Right lobe of liver (tissue), 4 donors: ENCODE measurements around the gene CCDC149.

Experiments
- POLR2A ChIP-seq: fragments of 450-650 bp; IDR thresholded peaks from one replicate; pipeline ENCODE4 v1.6.1; 2017; ENCODE audit warnings: antibody characterized with exemption, mild to moderate bottlenecking
- TF ChIP-seq, protein P1 (sequence below), 4 donors: fragments of 200-600 bp in 3 of 4; fragments of 450-650 bp in 1 of 4; IDR thresholded peaks; one replicate each; pipeline versions ENCODE4 v1.5.1 to v1.8.0; 2016 to 2022; ENCODE audit warnings: antibody characterized with exemption in 4 of 4, mild to moderate bottlenecking in 2 of 4
- donor health status: DM: no; HTN: no; CAD: no.
- donor health status: DM: no; HTN: no; CAD: no.
- donor health status: DM: no; HTN: yes; CAD: no.

DNA sequence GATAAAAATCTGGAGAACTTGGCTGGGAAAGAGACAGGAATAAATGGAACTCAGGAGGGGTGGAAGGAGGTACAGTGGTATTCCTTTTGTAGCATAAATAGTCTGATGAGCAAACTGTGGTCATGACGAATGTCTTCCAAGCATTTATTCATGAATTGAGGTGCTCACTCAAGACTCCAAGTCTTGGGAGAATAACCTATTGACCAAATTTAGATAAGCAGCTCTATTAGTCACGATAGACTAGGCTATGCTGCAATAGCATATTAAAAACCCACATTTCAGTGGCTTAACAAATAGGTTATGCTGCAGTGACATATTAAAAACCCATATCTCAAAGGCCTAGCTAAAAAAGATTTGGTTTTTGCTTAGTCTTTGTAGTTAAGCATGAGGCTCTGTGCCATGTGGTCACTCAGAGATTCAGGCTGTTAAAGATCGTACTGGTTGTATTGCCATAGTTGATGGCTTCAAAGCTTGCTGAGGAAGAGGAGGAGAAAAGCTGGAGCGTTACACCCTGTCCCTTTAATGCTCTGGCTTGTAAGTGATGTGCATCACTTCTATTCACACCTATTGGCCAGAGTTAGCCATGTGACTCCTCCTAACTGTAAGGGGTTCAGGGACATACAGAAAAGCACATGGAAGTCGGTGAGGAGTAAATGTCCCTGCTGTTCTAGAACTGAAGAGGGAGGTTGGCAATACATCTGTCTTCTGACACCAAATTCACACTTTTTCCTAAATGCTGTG, 24.5 kb upstream of the CCDC149 start:
- TF ChIP-seq, protein P1, sequence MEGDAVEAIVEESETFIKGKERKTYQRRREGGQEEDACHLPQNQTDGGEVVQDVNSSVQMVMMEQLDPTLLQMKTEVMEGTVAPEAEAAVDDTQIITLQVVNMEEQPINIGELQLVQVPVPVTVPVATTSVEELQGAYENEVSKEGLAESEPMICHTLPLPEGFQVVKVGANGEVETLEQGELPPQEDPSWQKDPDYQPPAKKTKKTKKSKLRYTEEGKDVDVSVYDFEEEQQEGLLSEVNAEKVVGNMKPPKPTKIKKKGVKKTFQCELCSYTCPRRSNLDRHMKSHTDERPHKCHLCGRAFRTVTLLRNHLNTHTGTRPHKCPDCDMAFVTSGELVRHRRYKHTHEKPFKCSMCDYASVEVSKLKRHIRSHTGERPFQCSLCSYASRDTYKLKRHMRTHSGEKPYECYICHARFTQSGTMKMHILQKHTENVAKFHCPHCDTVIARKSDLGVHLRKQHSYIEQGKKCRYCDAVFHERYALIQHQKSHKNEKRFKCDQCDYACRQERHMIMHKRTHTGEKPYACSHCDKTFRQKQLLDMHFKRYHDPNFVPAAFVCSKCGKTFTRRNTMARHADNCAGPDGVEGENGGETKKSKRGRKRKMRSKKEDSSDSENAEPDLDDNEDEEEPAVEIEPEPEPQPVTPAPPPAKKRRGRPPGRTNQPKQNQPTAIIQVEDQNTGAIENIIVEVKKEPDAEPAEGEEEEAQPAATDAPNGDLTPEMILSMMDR (IDR thresholded peaks at IDR 0.05): no peak
- TF ChIP-seq POLR2A: no peak
